GM12878 (cell line): Measurements from ENCODE around the gene MAPK8.
"Not testable (repeated sequence)": the region's sequence is repeated elsewhere in the genome, so short reads cannot be mapped to it uniquely, and the experiment has no call there.

Experiments
- CBFB ChIP-seq: IDR thresholded peaks from 2 replicates; pipeline ENCODE4 v1.6.1; 2016; ENCODE audit warnings: antibody characterized with exemption, low read depth
- CBX5 ChIP-seq: sonication (generic); IDR thresholded peaks from 2 replicates; pipeline ENCODE4 v1.6.1; 2016; ENCODE audit warnings: low read depth, moderate library complexity, mild to moderate bottlenecking, inconsistent platforms
- MYC ChIP-seq: IDR thresholded peaks from 2 replicates; pipeline ENCODE4 v1.6.1; 2011; ENCODE audit warnings: mild to moderate bottlenecking, low read length, moderate library complexity, inconsistent platforms; ENCODE audit not compliant: insufficient read depth, insufficient replicate concordance, insufficient read length, severe bottlenecking
- POLR2A ChIP-seq: IDR thresholded peaks from 2 replicates; pipeline ENCODE4 v1.6.1; 2011; ENCODE audit warnings: low read depth, mild to moderate bottlenecking, low read length
- RAD51 ChIP-seq: fragments of 450-650 bp; IDR thresholded peaks from 2 replicates; pipeline ENCODE4 v1.6.1; 2016; ENCODE audit warnings: moderate library complexity, mild to moderate bottlenecking, inconsistent platforms
- RFX5 ChIP-seq: IDR thresholded peaks from 2 replicates; pipeline ENCODE4 v1.6.1; 2011; ENCODE audit warnings: low read depth, low read length, improper control_type of control experiment
- SIN3A ChIP-seq: IDR thresholded peaks from 2 replicates; pipeline ENCODE4 v1.6.1; 2012; ENCODE audit warnings: low read depth, low read length, improper control_type of control experiment
- SIX5 ChIP-seq: IDR thresholded peaks from 2 replicates; pipeline ENCODE4 v1.6.1; 2011; ENCODE audit warnings: mild to moderate bottlenecking, low read depth, low read length, moderate library complexity; ENCODE audit not compliant: severe bottlenecking
- TAF1 ChIP-seq: IDR thresholded peaks from 2 replicates; pipeline ENCODE4 v1.6.1; 2011; ENCODE audit warnings: mild to moderate bottlenecking, low read depth, low read length, borderline replicate concordance
- TF ChIP-seq, protein P1 (sequence below), 3 experiments: IDR thresholded peaks in 2 of 3; conservative IDR thresholded peaks in 1 of 3; 2 replicates each; pipeline ENCODE4 v1.5.1; 2011; ENCODE audit warnings: low read depth in 3 of 3, low read length in 3 of 3, mild to moderate bottlenecking in 3 of 3, control low read depth in 2 of 3, moderate library complexity in 2 of 3, inconsistent platforms in 1 of 3, mixed read lengths in 1 of 3; ENCODE audit not compliant: control insufficient read depth in 2 of 3, insufficient read depth in 1 of 3; ENCODE audit errors: extremely low read depth in 1 of 3
- TF ChIP-seq, protein P2 (sequence below): IDR thresholded peaks from 2 replicates; pipeline ENCODE4 v1.6.1; 2012; ENCODE audit warnings: mild to moderate bottlenecking, low read depth, low read length

DNA sequence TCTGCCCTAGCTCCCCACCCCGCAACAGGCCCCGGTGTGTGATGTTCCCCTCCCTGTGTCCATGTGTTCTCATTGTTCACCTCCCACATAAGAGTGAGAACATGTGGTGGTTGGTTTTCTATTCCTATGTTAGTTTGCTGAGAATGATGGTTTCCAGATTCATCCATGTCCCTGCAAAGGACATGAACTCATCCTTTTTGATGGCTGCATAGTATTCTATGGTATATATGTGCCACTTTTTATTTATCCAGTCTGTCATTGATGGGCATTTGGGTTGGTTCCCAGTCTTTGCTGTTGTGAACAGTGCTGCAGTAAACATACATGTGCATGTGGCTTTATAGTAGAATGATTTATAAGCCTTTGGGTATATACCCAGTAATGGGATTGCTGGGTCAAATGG lies 41.1 kb downstream of the MAPK8 start:
- not testable (repeated sequence) for TF ChIP-seq CBX5, TAF1, CBFB, RFX5, SIN3A, POLR2A, SIX5, RAD51, MYC
- TF ChIP-seq, protein P1, sequence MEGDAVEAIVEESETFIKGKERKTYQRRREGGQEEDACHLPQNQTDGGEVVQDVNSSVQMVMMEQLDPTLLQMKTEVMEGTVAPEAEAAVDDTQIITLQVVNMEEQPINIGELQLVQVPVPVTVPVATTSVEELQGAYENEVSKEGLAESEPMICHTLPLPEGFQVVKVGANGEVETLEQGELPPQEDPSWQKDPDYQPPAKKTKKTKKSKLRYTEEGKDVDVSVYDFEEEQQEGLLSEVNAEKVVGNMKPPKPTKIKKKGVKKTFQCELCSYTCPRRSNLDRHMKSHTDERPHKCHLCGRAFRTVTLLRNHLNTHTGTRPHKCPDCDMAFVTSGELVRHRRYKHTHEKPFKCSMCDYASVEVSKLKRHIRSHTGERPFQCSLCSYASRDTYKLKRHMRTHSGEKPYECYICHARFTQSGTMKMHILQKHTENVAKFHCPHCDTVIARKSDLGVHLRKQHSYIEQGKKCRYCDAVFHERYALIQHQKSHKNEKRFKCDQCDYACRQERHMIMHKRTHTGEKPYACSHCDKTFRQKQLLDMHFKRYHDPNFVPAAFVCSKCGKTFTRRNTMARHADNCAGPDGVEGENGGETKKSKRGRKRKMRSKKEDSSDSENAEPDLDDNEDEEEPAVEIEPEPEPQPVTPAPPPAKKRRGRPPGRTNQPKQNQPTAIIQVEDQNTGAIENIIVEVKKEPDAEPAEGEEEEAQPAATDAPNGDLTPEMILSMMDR (IDR thresholded peaks at IDR 0.05 in 2 of 3, conservative IDR thresholded peaks at IDR 0.05 in 1 of 3; ENCODE audit: control insufficient read depth in 2 of 3, extremely low read depth in 1 of 3, insufficient read depth in 1 of 3, low read depth in 3 of 3, low read length in 3 of 3) = not testable (repeated sequence)
- TF ChIP-seq, protein P2, sequence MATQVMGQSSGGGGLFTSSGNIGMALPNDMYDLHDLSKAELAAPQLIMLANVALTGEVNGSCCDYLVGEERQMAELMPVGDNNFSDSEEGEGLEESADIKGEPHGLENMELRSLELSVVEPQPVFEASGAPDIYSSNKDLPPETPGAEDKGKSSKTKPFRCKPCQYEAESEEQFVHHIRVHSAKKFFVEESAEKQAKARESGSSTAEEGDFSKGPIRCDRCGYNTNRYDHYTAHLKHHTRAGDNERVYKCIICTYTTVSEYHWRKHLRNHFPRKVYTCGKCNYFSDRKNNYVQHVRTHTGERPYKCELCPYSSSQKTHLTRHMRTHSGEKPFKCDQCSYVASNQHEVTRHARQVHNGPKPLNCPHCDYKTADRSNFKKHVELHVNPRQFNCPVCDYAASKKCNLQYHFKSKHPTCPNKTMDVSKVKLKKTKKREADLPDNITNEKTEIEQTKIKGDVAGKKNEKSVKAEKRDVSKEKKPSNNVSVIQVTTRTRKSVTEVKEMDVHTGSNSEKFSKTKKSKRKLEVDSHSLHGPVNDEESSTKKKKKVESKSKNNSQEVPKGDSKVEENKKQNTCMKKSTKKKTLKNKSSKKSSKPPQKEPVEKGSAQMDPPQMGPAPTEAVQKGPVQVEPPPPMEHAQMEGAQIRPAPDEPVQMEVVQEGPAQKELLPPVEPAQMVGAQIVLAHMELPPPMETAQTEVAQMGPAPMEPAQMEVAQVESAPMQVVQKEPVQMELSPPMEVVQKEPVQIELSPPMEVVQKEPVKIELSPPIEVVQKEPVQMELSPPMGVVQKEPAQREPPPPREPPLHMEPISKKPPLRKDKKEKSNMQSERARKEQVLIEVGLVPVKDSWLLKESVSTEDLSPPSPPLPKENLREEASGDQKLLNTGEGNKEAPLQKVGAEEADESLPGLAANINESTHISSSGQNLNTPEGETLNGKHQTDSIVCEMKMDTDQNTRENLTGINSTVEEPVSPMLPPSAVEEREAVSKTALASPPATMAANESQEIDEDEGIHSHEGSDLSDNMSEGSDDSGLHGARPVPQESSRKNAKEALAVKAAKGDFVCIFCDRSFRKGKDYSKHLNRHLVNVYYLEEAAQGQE = not testable (repeated sequence)
